ENCODE measurements around the gene NECTIN2.
"Not testable (repeated sequence)": the region's sequence is repeated elsewhere in the genome, so short reads cannot be mapped to it uniquely, and the experiment has no call there.

The NECTIN2 gene

GRCh38 chr19:44855606-44856005 lies 9.5 kb downstream of the NECTIN2 start:
- no peak for DNase-seq

DNA sequence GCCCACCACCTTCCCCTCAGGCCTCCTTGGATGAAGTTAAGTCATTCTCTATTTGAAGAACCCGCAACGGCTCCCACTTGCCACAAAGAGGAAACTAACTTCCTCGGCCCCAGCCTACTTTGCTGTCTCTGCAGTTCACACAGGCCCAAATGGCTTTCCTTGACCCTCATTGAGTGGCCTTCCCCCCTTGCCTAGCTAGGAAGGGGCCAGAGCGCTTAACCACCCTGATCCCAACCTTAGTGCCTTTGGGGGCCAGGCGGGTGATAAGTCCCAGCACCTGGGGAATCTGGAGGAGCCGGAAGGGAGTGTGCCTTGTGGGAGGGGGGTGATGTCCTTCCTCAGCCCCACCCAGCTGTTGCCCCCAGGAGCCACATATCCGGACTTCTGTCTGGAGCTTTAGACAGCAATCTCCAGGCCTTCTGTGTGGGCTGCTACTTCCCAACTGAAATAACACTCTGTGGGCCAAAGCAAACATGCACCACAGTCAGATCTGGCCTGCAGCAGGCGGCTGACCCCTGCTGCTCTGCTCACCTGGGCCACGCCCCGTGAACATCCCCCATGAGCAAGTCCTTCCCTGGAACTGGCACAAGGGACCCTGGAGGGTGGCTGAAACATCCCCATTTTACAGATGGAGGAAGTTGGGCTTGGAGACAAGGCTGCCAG lies 10.5 kb downstream of the NECTIN2 start:
- DNase-seq = no peak

DNA sequence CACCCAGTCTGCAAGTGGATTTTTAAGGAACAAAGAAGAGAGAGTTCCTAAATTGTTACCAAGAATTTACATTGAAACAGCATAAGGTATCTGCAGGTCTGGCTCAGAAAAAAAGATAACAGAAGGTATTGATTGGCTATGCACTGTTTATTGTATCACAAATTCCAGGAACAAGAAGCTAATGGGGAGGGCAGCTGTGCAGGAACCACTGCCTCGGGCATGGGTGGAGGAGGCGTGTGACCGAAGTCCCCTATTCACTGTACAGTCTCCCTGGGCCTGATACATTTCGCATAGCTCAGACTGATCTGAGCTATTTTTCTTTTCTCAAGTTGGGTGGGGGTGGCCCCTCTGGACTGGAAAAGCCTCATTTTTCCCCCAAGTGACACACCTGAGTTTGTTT lies 11.7 kb downstream of the NECTIN2 start:
- no peak for DNase-seq

- DNase-seq = not testable (repeated sequence)
These were observed 15.5 kb downstream of the NECTIN2 start for GRCh38 chr19:44861576-44861975.

DNA sequence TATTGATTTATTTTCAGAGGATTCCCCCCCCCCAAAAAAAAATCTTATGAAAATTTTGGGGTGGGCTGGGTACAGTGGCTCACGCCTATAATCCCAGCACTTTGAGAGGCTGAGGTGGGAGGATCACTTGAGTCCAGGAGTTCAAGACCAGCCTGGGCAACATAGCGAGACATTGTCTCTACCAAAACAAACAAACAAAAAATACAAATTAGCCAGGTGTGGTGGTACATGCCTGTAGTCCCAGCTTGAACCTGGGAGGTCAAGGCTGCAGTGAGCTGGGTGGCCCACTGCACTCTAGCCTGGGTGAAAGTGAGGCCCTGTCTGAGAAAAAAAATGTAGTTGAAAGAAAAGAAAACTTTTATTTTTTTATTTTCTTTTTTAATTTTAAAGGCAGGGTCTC lies 17.9 kb downstream of the NECTIN2 start:
- no peak for DNase-seq

DNA sequence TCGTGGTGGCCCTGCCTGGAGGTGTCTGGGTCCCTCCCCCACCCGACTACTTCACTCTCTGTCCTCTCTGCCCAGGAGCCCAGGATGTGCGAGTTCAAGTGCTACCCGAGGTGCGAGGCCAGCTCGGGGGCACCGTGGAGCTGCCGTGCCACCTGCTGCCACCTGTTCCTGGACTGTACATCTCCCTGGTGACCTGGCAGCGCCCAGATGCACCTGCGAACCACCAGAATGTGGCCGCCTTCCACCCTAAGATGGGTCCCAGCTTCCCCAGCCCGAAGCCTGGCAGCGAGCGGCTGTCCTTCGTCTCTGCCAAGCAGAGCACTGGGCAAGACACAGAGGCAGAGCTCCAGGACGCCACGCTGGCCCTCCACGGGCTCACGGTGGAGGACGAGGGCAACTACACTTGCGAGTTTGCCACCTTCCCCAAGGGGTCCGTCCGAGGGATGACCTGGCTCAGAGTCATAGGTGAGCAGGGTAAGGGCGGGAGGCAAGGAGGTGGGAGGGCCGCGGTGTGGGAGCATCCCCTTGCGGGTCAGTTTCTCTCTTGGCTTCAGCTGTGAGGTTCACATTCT lies 19.2 kb downstream of the NECTIN2 start:
- DNase-seq = no peak

DNA sequence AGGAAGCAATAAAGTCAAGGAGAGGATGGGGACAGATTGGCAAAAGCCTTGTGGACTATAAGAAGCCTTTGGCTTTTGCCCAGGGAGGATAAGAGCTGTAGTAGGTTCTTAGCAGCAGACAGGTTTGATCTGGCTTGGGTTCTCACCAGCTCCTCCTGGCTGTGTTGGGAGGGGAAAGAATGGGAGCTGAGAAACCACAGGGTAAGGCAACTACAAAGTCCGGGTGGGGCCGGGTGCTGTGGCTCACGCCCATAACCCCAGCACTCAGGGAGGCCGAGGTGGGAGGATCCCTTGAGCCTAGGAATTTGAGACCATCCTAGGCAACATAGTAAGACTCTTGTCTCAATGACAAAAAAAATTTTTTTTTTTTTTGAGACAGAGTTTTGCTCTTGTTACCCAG lies 20.6 kb downstream of the NECTIN2 start:
- no peak for DNase-seq

- DNase-seq = no peak
These were observed 21.5 kb downstream of the NECTIN2 start for GRCh38 chr19:44867578-44867977.

- no peak for DNase-seq
These were observed 23.8 kb downstream of the NECTIN2 start for GRCh38 chr19:44869733-44870470.

DNA sequence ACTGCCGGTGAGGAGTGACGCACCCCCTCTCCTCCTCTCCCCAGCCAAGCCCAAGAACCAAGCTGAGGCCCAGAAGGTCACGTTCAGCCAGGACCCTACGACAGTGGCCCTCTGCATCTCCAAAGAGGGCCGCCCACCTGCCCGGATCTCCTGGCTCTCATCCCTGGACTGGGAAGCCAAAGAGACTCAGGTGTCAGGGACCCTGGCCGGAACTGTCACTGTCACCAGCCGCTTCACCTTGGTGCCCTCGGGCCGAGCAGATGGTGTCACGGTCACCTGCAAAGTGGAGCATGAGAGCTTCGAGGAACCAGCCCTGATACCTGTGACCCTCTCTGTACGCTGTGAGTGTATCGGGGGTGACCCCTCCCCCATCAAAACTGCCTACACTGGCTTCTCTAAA lies 25.7 kb downstream of the NECTIN2 start:
- DNase-seq = no peak

- DNase-seq = no peak
These were observed 26.6 kb downstream of the NECTIN2 start for GRCh38 chr19:44872661-44873060.

GRCh38 chr19:44874317-44874716 lies 28.2 kb downstream of the NECTIN2 start:
- no peak for DNase-seq

GRCh38 chr19:44875666-44876451 lies 29.8 kb downstream of the NECTIN2 start:
- DNase-seq = no peak

DNA sequence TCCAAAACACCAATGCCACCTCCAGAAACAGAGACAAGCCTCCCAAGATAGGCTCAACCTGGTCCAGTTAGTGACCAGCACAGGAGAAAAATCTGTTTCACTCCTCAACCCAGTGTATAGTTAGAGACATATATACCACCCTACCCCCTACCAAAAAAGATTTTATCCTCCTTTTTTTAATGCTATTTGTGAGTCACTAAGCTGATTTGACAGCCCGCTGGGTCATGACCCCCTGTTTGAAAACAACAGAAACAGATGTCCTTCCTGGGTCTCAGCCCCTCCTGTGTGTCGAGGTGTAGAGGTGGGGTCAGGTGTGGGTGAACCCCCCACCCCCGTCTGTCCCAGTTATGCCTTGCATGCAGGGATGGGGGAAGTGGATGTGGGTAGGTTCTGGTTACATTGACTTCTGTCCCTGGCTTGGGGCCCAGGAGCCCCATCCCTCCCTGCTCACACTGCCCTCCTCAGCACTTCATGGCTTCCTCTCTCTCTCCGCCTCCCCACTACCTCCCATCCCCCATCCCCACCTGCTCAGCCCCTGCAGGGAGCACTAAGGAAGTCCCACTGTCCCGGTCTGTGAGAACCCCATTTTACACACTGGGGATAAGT lies 30.9 kb downstream of the NECTIN2 start:
- no peak for DNase-seq

DNA sequence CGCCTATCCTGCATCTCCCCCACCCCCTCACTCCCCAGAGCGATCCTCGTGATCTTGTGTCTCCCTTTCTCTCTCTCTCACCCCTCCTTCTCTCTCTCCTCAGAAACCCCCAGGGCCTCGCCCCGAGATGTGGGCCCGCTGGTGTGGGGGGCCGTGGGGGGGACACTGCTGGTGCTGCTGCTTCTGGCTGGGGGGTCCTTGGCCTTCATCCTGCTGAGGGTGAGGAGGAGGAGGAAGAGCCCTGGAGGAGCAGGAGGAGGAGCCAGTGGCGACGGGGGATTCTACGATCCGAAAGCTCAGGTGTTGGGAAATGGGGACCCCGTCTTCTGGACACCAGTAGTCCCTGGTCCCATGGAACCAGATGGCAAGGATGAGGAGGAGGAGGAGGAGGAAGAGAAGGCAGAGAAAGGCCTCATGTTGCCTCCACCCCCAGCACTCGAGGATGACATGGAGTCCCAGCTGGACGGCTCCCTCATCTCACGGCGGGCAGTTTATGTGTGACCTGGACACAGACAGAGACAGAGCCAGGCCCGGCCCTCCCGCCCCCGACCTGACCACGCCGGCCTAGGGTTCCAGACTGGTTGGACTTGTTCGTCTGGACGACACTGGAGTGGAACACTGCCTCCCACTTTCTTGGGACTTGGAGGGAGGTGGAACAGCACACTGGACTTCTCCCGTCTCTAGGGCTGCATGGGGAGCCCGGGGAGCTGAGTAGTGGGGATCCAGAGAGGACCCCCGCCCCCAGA lies 32.2 kb downstream of the NECTIN2 start:
- no peak for DNase-seq

DNA sequence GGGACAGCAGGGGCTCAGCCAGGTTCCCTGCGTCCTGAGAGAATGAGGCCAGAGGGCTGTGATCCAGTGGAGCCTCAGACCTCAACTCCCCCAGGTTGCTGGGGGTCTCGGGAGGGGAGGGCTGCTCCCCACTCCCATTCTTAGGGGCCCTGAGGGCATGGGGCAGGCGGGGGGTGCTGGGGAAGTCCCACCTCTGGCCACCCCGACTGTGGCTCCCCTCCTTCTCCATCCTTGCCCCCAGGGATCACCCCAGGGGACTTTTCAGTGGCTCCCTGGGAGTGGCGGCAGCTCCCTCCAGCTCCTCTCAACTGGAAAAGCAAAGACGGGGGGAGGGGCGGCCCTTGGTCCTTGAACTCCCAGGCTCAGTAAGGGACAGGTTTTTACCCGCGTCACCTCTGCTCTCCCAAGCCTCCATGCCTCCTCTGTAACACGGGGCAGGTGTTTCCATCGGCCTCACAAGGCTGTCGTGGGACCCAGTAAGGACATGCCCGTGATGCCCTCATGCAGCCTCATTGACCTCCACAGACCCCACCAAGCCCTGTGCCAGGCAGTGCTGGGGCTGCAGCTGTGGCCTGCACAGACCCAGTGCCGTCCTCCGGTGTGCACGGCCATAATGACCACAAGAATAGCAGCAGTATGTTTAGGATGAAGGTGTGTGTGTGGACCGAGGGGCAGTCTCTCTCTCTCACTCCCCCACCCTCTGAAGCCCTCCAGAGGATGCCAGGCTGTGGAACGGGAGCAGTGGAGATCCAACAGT lies 33.4 kb downstream of the NECTIN2 start:
- DNase-seq = no peak

GRCh38 chr19:44882063-44882462 lies 36.0 kb downstream of the NECTIN2 start:
- no peak for DNase-seq

- not testable (repeated sequence) for DNase-seq
These were observed 36.7 kb downstream of the NECTIN2 start for GRCh38 chr19:44882619-44883397.

- no peak for DNase-seq
These were observed 37.8 kb downstream of the NECTIN2 start for GRCh38 chr19:44883922-44884321.

GRCh38 chr19:44884566-44884965 lies 38.5 kb downstream of the NECTIN2 start:
- no peak for DNase-seq

GRCh38 chr19:44886141-44886540 lies 40.0 kb downstream of the NECTIN2 start:
- DNase-seq = no peak
